GM12891 (cell line): ENCODE results near the gene MAZ. TPM values are rescaled to one million over a fixed set of nuclear protein-coding genes. Genes with fewer than 3 reads are reported as not detected.
"Not testable (repeated sequence)": the region's sequence is repeated elsewhere in the genome, so short reads cannot be mapped to it uniquely, and the experiment has no call there.

Experiments used
- DNase-seq: peaks from one replicate; pipeline ENCODE4 v3.0.0; 2011; ENCODE audit warnings: low spot score; ENCODE audit not compliant: insufficient read length
- FAIRE-seq: peaks from 2 replicates; lab custom pipeline; 2011; peaks lifted over from hg19 to GRCh38; lab: Jason Lieb, UNC
- PAX5 ChIP-seq: IDR thresholded peaks from 2 replicates; pipeline ENCODE4 v1.6.1; 2011; ENCODE audit warnings: low read length, moderate library complexity, mild to moderate bottlenecking; ENCODE audit not compliant: insufficient read depth, severe bottlenecking
- POLR2A ChIP-seq: IDR thresholded peaks from 2 replicates; pipeline ENCODE4 v1.6.1; 2011; ENCODE audit warnings: low read depth, low read length, control low read depth
- POLR2AphosphoS5 ChIP-seq: IDR thresholded peaks from 2 replicates; pipeline ENCODE4 v1.6.1; 2011; ENCODE audit warnings: low read depth, low read length, control low read depth
- POU2F2 ChIP-seq: IDR thresholded peaks from 2 replicates; pipeline ENCODE4 v1.6.1; 2011; ENCODE audit warnings: low read depth, mild to moderate bottlenecking, control low read depth, low read length, moderate library complexity
- SPI1 ChIP-seq: IDR thresholded peaks from 2 replicates; pipeline ENCODE4 v1.6.1; 2011; ENCODE audit warnings: low read depth, low read length, control low read depth
- TAF1 ChIP-seq: IDR thresholded peaks from 2 replicates; pipeline ENCODE4 v1.6.1; 2011; ENCODE audit warnings: low read depth, low read length, control low read depth
- polyA plus RNA-seq: library from polyadenylated mRNA; unstranded; fragments of >200 nt; gene quantifications from one replicate; pipeline ENCODE4 v1.2.1, GENCODE V29; 2012; ENCODE audit warnings: low read depth, missing spikeins, inconsistent platforms; ENCODE audit not compliant: missing spikeins

The MAZ gene
- polyA plus RNA-seq = 133 TPM

DNA sequence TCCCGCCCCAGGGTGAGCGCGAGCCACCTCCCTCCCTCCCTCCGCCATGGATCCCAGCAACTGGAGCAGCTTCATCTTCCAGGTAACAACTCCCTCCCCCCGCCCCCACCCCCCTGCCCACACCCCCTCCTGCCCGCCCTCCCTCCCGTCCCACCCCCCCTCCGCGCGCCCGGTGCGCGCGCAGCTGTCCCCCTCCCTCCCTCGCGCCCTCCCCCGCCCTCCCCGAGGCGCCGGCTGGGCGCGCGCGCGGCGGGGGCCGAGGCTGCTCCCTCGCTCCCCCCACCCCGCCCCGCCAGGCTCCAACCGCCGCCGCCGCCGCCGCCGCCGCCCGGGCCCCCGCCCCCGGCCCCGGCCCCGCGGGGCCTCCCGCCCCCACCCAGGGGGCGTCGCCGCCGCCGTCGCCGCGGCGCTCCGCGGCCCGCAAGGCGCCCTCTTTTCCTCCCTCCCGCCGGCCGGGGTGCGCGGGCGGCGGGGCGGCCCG lies at the start of gene MAZ:
MAZ (plus strand) TSS at position 431 of the 481 bp plus-strand sequence. CDS start 173 bp downstream, outside the sequence.
- TF ChIP-seq POLR2A = no peak
- no peak for TF ChIP-seq POU2F2
- TF ChIP-seq POLR2AphosphoS5 = no peak
- TF ChIP-seq TAF1 = no peak
- TF ChIP-seq SPI1 = no peak
- no peak for TF ChIP-seq PAX5
- FAIRE-seq (no peak), DNase-seq (no peak)

DNA sequence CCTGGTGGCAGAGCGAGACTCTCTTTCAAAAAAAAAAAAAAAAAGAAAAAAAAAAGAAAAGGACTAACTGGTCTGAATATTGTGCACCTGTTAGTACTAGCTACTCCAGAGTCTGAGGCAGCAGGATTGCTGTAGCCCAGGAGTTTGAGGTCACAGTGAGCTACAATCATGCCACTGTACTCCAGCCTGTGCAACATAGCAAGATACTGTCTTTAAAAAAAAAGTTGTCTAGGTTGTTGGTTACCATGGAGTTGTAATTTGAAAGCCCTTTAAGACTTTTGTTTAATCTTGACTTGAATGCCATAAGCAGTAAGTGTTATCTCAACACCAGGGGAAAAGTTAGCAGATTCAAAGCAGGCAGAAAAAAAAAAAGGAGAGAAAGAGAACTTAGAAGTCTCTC lies 49.7 kb upstream of the MAZ start:
- no peak for DNase-seq
- TF ChIP-seq PAX5 (no peak), TAF1 (no peak), SPI1 (no peak), POU2F2 (no peak), POLR2AphosphoS5 (no peak), POLR2A (no peak)
- FAIRE-seq = no peak

- not testable (repeated sequence) for DNase-seq, FAIRE-seq
Measured at GRCh38 chr16:29757086-29757485, 49.2 kb upstream of the MAZ start.

DNA sequence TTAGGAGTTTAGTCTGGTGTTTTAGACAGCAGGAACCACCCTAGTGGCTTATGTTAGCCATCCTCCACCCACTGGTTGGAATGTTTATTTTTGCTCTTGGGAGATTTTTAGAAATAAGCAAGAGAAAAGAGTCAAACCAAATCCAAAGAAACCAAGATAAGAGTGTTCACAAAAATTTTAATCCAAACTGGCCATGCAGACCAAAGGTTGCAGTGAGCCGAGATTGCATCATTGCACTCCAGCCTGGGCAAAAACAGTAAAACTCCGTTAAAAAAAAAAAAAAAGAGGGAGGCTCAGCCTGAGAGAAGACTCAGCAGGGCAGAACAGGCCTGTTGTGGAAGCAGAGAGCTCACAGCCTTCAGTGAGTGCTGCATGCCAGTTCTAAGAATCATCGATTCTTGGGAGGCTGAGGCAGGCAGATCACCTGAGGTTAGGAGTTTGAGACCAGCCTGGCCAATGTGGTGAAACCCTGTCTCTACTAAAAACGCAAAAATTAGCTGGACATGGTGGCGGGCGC lies 48.3 kb upstream of the MAZ start:
- no peak for FAIRE-seq
- no peak for TF ChIP-seq PAX5
- no peak for TF ChIP-seq POLR2A
- no peak for TF ChIP-seq POU2F2
- TF ChIP-seq POLR2AphosphoS5 = no peak
- TF ChIP-seq TAF1 = no peak
- no peak for TF ChIP-seq SPI1

GRCh38 chr16:29760567-29761279 lies 45.6 kb upstream of the MAZ start:
- FAIRE-seq (no peak), DNase-seq (no peak)
- TF ChIP-seq TAF1 = no peak
- no peak for TF ChIP-seq POLR2AphosphoS5
- TF ChIP-seq POU2F2 = no peak
- TF ChIP-seq POLR2A = no peak
- no peak for TF ChIP-seq SPI1
- no peak for TF ChIP-seq PAX5

More for the DNA sequence above, 48.3 kb upstream of the MAZ start:
- DNase-seq = no peak

GRCh38 chr16:29761280-29761651 lies 45.1 kb upstream of the MAZ start:
- not testable (repeated sequence) for FAIRE-seq, DNase-seq

GRCh38 chr16:29761882-29762281 lies 44.4 kb upstream of the MAZ start:
- TF ChIP-seq POLR2A (no peak), SPI1 (no peak), POU2F2 (no peak), TAF1 (no peak), PAX5 (no peak), POLR2AphosphoS5 (no peak)
- DNase-seq = no peak
- FAIRE-seq = no peak

DNA sequence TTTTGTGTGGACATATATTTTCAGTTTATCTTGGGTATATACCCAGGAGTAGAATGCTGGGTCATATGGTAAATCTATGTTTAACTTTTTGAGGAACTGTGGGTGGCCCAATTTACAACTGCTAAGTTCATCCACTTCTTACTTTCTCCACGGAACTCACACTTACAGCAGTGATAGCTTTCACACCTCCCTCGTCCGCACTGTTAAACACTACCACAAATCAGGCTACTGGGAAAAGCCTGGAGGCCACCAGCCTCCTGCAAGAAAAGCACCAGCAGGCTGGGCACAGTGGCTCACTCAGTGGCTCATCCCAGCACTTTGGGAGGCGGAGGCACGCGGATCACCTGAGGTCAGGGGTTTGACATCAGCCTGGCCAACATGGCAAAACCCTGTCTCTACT lies 43.0 kb upstream of the MAZ start:
- DNase-seq (no peak), FAIRE-seq (no peak)
- TF ChIP-seq TAF1 (no peak), POLR2A (no peak), PAX5 (no peak), POLR2AphosphoS5 (no peak), POU2F2 (no peak), SPI1 (no peak)

GRCh38 chr16:29765167-29766032 lies 40.9 kb upstream of the MAZ start:
- no peak for DNase-seq
- TF ChIP-seq TAF1 = no peak
- no peak for TF ChIP-seq POU2F2
- TF ChIP-seq PAX5 = no peak
- no peak for TF ChIP-seq SPI1
- no peak for TF ChIP-seq POLR2A
- no peak for TF ChIP-seq POLR2AphosphoS5
- no peak for FAIRE-seq
